Gastroesophageal sphincter (tissue), 3 donors: Measurements from ENCODE around the gene L3MBTL3.

Source experiments
- CTCF ChIP-seq, 4 experiments: fragments of 200-600 bp in 2 of 4; fragments of 450-650 bp in 2 of 4; sonication (generic) in 1 of 4; IDR thresholded peaks; one replicate each; pipeline ENCODE4 v1.5.1; 2017 to 2019; ENCODE audit warnings: antibody characterized with exemption in 4 of 4, mild to moderate bottlenecking in 2 of 4, moderate library complexity in 2 of 4
- POLR2A ChIP-seq, 2 donors: fragments of 450-650 bp; IDR thresholded peaks; one replicate each; pipeline ENCODE4 v1.6.1; 2017; ENCODE audit warnings: antibody characterized with exemption in 2 of 2, mild to moderate bottlenecking in 2 of 2, moderate library complexity in 1 of 2
- POLR2AphosphoS5 ChIP-seq: sonication (generic); formaldehyde crosslinking; IDR thresholded peaks from one replicate; pipeline ENCODE4 v1.6.1; 2017; ENCODE audit warnings: antibody characterized with exemption

GRCh38 chr6:130134582-130134981 lies 116.2 kb downstream of the L3MBTL3 start:
- TF ChIP-seq CTCF (IDR thresholded peaks at IDR 0.05) = no peak
- TF ChIP-seq POLR2A (IDR thresholded peaks at IDR 0.05) = no peak
- TF ChIP-seq POLR2AphosphoS5 = no peak
